ENCODE results near the gene TRPC3.
A peak's percentile ranks its signal among the peaks of the same experiment; 100 is the strongest.
"Not testable (repeated sequence)": the region's sequence is repeated elsewhere in the genome, so short reads cannot be mapped to it uniquely, and the experiment has no call there.

The TRPC3 gene

DNA sequence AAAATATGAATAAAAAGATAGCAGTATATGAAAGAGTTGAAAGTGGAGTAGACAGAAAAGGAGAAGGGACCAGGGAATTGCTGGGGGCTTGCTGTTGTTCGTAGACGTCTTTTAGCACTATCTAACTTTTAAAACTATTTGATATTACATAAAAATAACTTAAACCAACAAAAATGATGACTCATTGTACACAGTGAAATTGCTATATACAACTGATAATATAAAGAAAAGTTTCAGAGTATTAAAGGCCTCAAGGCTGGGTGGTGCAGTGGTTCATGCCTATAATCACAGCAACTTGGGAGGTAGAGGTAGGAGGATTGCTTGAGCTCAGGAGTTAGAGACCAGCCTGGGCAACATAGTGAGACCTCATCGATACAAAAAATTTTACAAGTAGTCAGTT, 5.2 kb downstream of the TRPC3 start:
- DNase-seq = no peak

DNA sequence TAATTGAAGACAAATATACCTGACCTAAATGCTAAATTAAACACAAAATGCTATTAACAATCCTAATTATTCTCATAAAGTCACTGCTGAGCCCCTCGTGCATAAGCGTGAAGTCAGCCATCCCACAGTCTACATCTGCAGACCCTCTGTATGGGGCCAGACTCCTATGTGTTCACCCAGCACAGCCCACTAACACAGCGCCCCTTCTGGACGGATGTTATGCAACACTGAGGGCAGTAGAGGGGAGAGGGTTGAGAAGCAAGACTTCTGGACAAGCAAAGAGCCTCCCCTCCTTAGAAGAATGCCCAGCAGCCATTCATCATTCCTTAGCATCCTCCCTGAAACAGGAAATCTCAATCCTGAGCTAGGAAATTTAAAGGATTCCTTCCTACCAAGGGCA, 7.9 kb downstream of the TRPC3 start:
- DNase-seq = peak in 1 of 4 experiments; percentile 11

- DNase-seq = no peak
Observed at GRCh38 chr4:121939690-121940089, 12.2 kb downstream of the TRPC3 start.

- DNase-seq = no peak
Observed at GRCh38 chr4:121938282-121939092, 13.4 kb downstream of the TRPC3 start.

GRCh38 chr4:121936101-121936500, 15.8 kb downstream of the TRPC3 start:
- DNase-seq = no peak

- DNase-seq = no peak
Observed at GRCh38 chr4:121934635-121935034, 17.2 kb downstream of the TRPC3 start.

GRCh38 chr4:121932212-121932974, 19.5 kb downstream of the TRPC3 start:
- no peak for DNase-seq

- DNase-seq = no peak
Observed at GRCh38 chr4:121930304-121930703, 21.6 kb downstream of the TRPC3 start.

DNA sequence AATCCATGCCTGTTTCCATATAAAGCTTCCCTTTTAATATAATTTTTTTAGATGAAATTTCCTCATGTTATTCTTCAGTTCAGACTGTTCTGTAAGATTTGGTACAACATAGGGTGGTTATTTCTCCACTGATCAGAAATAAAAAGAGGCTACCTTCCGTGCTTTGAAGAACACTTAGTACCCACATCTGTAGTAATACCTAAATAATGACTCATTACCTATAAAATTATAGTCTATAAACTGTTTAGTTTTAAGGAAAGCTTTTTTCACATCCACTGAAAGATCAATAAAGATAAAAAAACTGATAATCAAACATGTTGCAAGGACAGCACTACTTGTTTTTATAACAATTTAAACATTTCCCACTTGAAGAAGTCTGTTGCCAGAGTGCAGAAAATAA, 23.9 kb downstream of the TRPC3 start:
- no peak for DNase-seq

- not testable (repeated sequence) for DNase-seq
Observed at GRCh38 chr4:121926490-121926889, 25.4 kb downstream of the TRPC3 start.

- peak in 1 of 4 experiments; percentile 2 for DNase-seq
Observed at GRCh38 chr4:121923306-121923705, 28.6 kb downstream of the TRPC3 start.

DNA sequence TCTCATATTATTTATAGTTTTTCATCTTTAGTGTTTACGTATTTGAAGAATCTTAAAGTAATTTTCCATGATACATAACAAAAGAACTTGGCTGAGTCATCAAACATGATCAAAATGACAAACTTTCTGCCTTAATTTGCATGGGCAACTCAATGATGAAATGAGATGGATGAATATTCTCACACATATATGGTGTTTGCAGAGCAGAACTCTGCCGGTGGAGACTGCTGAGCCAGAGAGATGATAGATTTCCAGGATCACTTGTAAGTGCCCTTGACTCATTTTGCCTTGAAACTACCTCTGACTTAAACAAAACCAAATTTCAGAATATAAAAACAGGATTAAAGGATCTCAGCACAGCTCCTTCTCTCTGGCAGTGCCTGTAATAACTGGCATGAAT, 38.2 kb downstream of the TRPC3 start:
- DNase-seq = no peak

- no peak for DNase-seq
Observed at GRCh38 chr4:121908346-121908745, 43.5 kb downstream of the TRPC3 start.

GRCh38 chr4:121900132-121900983, 51.5 kb downstream of the TRPC3 start:
- peak; percentile 67 to 73 (median 72) for DNase-seq

DNA sequence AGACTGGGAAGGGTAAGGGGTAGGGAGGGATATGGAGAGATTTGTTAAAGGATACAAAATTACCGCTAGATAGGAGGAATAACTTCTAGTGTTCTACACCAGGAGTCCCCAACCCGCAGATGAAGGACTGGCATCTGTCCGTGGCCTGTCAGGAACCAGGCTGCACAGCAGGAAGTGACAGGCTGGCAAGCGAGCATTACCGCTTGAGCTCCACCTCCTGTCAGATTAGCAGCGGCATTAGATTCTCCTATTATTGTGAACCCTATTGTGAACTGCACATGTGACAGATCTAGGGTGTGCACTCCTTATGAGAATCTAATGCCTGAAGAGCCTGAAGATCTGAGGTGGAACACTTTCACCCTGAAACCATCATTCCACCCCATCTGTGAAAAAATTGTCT, 53.7 kb downstream of the TRPC3 start:
- DNase-seq = peak in 2 of 4 experiments; percentile 1 to 5

GRCh38 chr4:121888134-121888533, 63.7 kb downstream of the TRPC3 start:
- DNase-seq = no peak

- no peak for DNase-seq
Observed at GRCh38 chr4:121885115-121885514, 66.7 kb downstream of the TRPC3 start.

GRCh38 chr4:121881158-121881557, 70.7 kb downstream of the TRPC3 start:
- DNase-seq = peak; percentile 6 to 59 (median 32)

- no peak for DNase-seq
Observed at GRCh38 chr4:121879135-121879534, 72.7 kb downstream of the TRPC3 start.

DNA sequence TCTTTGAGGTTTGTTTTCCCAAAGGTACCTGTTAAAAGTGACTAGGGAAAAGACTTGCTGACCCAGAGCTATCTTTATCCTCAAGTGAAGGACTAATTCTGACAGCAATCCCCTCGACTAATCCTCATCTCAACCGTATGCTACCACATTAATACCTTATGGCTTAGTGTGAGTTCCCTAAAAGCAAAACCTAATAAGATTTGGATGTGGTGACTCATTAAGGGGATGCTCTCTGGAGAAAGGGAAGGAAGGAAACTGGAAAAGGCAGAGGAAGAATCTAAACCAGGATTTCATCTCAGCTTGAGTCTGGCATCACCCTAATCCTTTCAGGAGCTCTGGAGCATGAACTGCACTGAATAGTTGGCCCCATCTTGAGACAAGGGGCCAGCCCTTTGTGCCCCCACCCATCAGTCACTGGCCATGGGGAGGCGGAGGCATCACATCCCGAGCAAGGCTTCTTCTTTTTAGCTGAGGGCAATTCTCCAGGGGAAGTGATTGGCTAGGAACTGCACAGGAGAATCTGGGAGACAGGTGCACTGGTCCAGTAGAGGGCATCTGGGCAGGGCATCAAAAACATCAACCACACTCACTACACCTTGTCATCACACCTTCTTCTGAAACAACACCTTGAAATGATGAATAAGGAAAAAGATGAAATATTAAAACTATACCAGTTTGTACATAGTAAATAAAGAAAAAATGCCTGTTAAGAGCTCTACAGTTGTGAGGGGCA, 74.7 kb downstream of the TRPC3 start:
- no peak for DNase-seq

DNA sequence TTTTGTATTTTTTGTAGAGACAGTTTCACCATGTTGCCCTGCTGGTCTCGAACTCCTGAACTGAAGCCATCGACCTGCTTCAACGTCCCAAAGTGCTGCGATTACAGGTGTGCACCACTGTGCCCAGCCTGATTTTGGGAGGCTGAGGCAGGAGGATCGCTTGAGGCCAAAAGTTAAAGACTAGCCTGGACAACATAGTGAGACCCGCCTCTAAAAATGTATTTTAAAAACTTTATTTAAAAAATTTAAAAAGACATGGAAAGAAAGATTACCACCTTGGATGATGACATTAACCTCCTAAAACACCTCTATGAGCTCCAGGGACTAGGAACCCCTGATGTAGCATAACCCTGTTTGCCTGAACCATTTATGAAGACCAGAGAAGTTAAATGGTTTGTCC, 75.8 kb downstream of the TRPC3 start:
- DNase-seq = no peak

DNA sequence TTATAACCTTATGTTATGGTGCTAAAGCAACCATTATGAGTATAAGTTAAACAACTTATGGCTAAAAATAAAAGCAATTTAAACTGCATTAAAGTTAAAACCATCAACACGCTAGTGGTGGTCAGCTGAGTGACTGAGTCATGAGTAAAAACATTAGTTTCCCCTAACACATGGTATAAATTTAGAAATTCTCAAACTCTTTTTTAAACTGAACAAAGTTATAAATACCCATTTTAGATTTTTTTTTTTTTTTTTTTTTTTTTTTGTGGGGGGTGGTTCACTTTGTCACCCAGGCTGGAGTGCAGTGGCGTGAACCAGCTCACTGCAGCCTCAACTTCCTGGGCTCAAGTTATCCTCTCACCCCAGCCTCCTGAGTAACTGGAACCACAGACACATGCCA, 76.2 kb downstream of the TRPC3 start:
- no peak for DNase-seq

All from suppressor macrophage (primary cell).